GM12878 (cell line): ENCODE measurements around the gene PFKM.

ENCODE experiments used
- CBFB ChIP-seq: IDR thresholded peaks from 2 replicates; pipeline ENCODE4 v1.6.1; 2016; ENCODE audit warnings: antibody characterized with exemption, low read depth
- CBX3 ChIP-seq: fragments of 200-600 bp; sonication (generic); IDR thresholded peaks from 2 replicates; pipeline ENCODE4 v1.6.1; 2016; ENCODE audit warnings: low read depth, borderline replicate concordance
- POLR2A ChIP-seq: IDR thresholded peaks from 2 replicates; pipeline ENCODE4 v1.6.1; 2011; ENCODE audit warnings: low read depth, mild to moderate bottlenecking, low read length
- RELA ChIP-seq: fragments of 450-650 bp; IDR thresholded peaks from 2 replicates; pipeline ENCODE4 v1.8.0; 2014; ENCODE audit warnings: borderline replicate concordance; ENCODE audit not compliant: partially characterized antibody
- SIN3A ChIP-seq: IDR thresholded peaks from 2 replicates; pipeline ENCODE4 v1.6.1; 2012; ENCODE audit warnings: low read depth, low read length, improper control_type of control experiment
- SMC3 ChIP-seq: IDR thresholded peaks from 2 replicates; pipeline ENCODE4 v1.6.1; 2011; ENCODE audit warnings: low read length, improper control_type of control experiment, borderline replicate concordance

- no peak for TF ChIP-seq POLR2A
- TF ChIP-seq SMC3, result no peak
- no peak for TF ChIP-seq CBX3
- no peak for TF ChIP-seq RELA
- TF ChIP-seq SIN3A, result no peak
- no peak for TF ChIP-seq CBFB
Observed at GRCh38 chr12:48070033-48070432, 49.1 kb upstream of the PFKM start.
